Activated CD8-positive, alpha-beta memory T cell treated with anti-CD3 and anti-CD28 coated beads, Interleukin-2, amount 10 ng/mL, durations not matched to agents 7 days and 5 days (primary cell): ENCODE data around the gene MDH2. TPM values are rescaled to one million over a fixed set of nuclear protein-coding genes. Genes with fewer than 3 reads are reported as not detected.
"Not testable (repeated sequence)": the region's sequence is repeated elsewhere in the genome, so short reads cannot be mapped to it uniquely, and the experiment has no call there.

Source experiments
- ATAC-seq: fragments of 150-1000 bp; cut with Tn5 transposase; one replicate; pipeline ENCODE4 v1.10.0; 2021; ENCODE audit warnings: moderate library complexity
- CTCF ChIA-PET: fragments of 350-600 bp; sonication (Branson Sonifier 250); formaldehyde crosslinking; loops from one replicate; lab custom pipeline; 2021; ENCODE audit warnings: antibody characterized with exemption; lab: Charles Lee
- DNase-seq: peaks from one replicate; pipeline ENCODE4 v3.0.0-alpha.2; 2020
- H3K27ac Mint-ChIP-seq: one replicate; pipeline ENCODE4 v1.8.0; 2021; ENCODE audit warnings: mild to moderate bottlenecking, mixed read lengths
- H3K27me3 Mint-ChIP-seq: one replicate; pipeline ENCODE4 v1.8.0; 2021; ENCODE audit warnings: mixed read lengths
- H3K36me3 Mint-ChIP-seq: one replicate; pipeline ENCODE4 v1.8.0; 2021; ENCODE audit warnings: mild to moderate bottlenecking, mixed read lengths
- H3K4me1 Mint-ChIP-seq: one replicate; pipeline ENCODE4 v1.8.0; 2021; ENCODE audit warnings: mixed read lengths
- H3K4me3 Mint-ChIP-seq: one replicate; pipeline ENCODE4 v1.8.0; 2021; ENCODE audit warnings: mild to moderate bottlenecking, moderate library complexity, mixed read lengths
- H3K9me3 Mint-ChIP-seq: one replicate; pipeline ENCODE4 v1.8.0; 2022; ENCODE audit warnings: low read depth, mixed read lengths
- total RNA-seq, 2 experiments: library from RNA; stranded (reverse); gene quantifications; one replicate each; pipeline ENCODE4 v1.2.3, GENCODE V29; 2021

The MDH2 gene
- total RNA-seq, 2 experiments from 2014 or later: 186 to 230 TPM

- peak; percentile 74 for ATAC-seq
- Mint-ChIP-seq H3K36me3 (peaks cover 39% of the 10 kb centered on the region), H3K27ac (no peak overlapping the region), H3K4me1 (peaks cover 13% of the 10 kb centered on the region), H3K27me3 (no peaks in the 10 kb centered on the region), H3K9me3 (no peaks in the 10 kb centered on the region), H3K4me3 (no peak overlapping the region)
- CTCF ChIA-PET: no interaction called here
- peak; percentile 64 for DNase-seq
Measured at GRCh38 chr7:76065016-76065612, 17.2 kb downstream of the MDH2 start.

GRCh38 chr7:76066716-76067503 is 19.0 kb downstream of the MDH2 start:
- ATAC-seq (no peak), DNase-seq (no peak)
- Mint-ChIP-seq H3K36me3 (peaks cover 32% of the 10 kb centered on the region), H3K4me1 (peaks cover 13% of the 10 kb centered on the region), H3K27ac (no peak overlapping the region), H3K9me3 (no peaks in the 10 kb centered on the region), H3K4me3 (no peak overlapping the region), H3K27me3 (no peaks in the 10 kb centered on the region)
- CTCF ChIA-PET: interaction anchor here (1.2 kb wide), 1 partner anchor 46 kb away, joined by 3 read pairs; no protein-coding TSS in a partner anchor

- H3K4me3 Mint-ChIP-seq: no peak overlapping the region
- H3K27me3 Mint-ChIP-seq: no peaks in the 10 kb centered on the region
- peaks cover 13% of the 10 kb centered on the region for H3K4me1 Mint-ChIP-seq
- peak overlapping the region; percentile 57 for H3K27ac Mint-ChIP-seq
- ATAC-seq (no peak), DNase-seq (no peak)
- CTCF ChIA-PET: interaction anchor here (0.7 kb wide), 1 partner anchor 29 kb away, joined by 3 read pairs; no protein-coding TSS in a partner anchor
- H3K36me3 Mint-ChIP-seq: peaks cover 25% of the 10 kb centered on the region
- H3K9me3 Mint-ChIP-seq: no peaks in the 10 kb centered on the region
Measured at GRCh38 chr7:76069238-76069638, 21.3 kb downstream of the MDH2 start.

GRCh38 chr7:76071316-76072242 is 23.7 kb downstream of the MDH2 start:
- Mint-ChIP-seq H3K9me3 (no peaks in the 10 kb centered on the region), H3K36me3 (peaks cover 4% of the 10 kb centered on the region), H3K4me3 (no peak overlapping the region), H3K4me1 (peaks cover 2% of the 10 kb centered on the region), H3K27ac (no peak overlapping the region), H3K27me3 (no peaks in the 10 kb centered on the region)
- ATAC-seq (no peak), DNase-seq (no peak)
- CTCF ChIA-PET: no interaction called here

- ATAC-seq (no peak), DNase-seq (no peak)
- Mint-ChIP-seq H3K27ac (no peak overlapping the region), H3K36me3 (no peaks in the 10 kb centered on the region), H3K4me3 (no peak overlapping the region), H3K27me3 (no peaks in the 10 kb centered on the region), H3K9me3 (no peaks in the 10 kb centered on the region), H3K4me1 (peaks cover 9% of the 10 kb centered on the region)
- CTCF ChIA-PET: no interaction called here
Measured at GRCh38 chr7:76072243-76073148, 24.6 kb downstream of the MDH2 start.

- ATAC-seq (no peak), DNase-seq (no peak)
- Mint-ChIP-seq H3K4me1 (peaks cover 14% of the 10 kb centered on the region), H3K27me3 (no peaks in the 10 kb centered on the region), H3K27ac (no peak overlapping the region), H3K9me3 (no peaks in the 10 kb centered on the region), H3K36me3 (no peaks in the 10 kb centered on the region), H3K4me3 (no peak overlapping the region)
- CTCF ChIA-PET: no interaction called here
Measured at GRCh38 chr7:76073335-76073990, 25.6 kb downstream of the MDH2 start.

- no peak for ATAC-seq
- Mint-ChIP-seq H3K4me3 (no peak overlapping the region), H3K36me3 (no peaks in the 10 kb centered on the region), H3K4me1 (peaks cover 14% of the 10 kb centered on the region), H3K27me3 (no peaks in the 10 kb centered on the region), H3K27ac (no peak overlapping the region), H3K9me3 (no peaks in the 10 kb centered on the region)
- CTCF ChIA-PET: no interaction called here
- DNase-seq: no peak
Measured at GRCh38 chr7:76074306-76074971, 26.5 kb downstream of the MDH2 start.

- peaks cover 14% of the 10 kb centered on the region for H3K4me1 Mint-ChIP-seq
- no peaks in the 10 kb centered on the region for H3K27me3 Mint-ChIP-seq
- H3K4me3 Mint-ChIP-seq: no peak overlapping the region
- CTCF ChIA-PET: no interaction called here
- no peak overlapping the region for H3K27ac Mint-ChIP-seq
- no peaks in the 10 kb centered on the region for H3K36me3 Mint-ChIP-seq
- no peaks in the 10 kb centered on the region for H3K9me3 Mint-ChIP-seq
- DNase-seq: no peak
- no peak for ATAC-seq
Measured at GRCh38 chr7:76074972-76075370, 27.1 kb downstream of the MDH2 start.

- CTCF ChIA-PET: no interaction called here
Measured at GRCh38 chr7:76076995-76077394, 29.1 kb downstream of the MDH2 start.

GRCh38 chr7:76077435-76077834 is 29.5 kb downstream of the MDH2 start:
- no peak for DNase-seq
- H3K9me3 Mint-ChIP-seq: no peaks in the 10 kb centered on the region
- peaks cover 14% of the 10 kb centered on the region for H3K4me1 Mint-ChIP-seq
- no peak for ATAC-seq
- peaks cover 11% of the 10 kb centered on the region for H3K27me3 Mint-ChIP-seq
- CTCF ChIA-PET: no interaction called here
- H3K27ac Mint-ChIP-seq: no peak overlapping the region
- no peaks in the 10 kb centered on the region for H3K36me3 Mint-ChIP-seq
- H3K4me3 Mint-ChIP-seq: no peak overlapping the region

More at GRCh38 chr7:76076995-76077394, 29.1 kb downstream of the MDH2 start:
- ATAC-seq (no peak), DNase-seq (no peak)
- Mint-ChIP-seq H3K36me3 (no peaks in the 10 kb centered on the region), H3K4me3 (no peak overlapping the region), H3K9me3 (no peaks in the 10 kb centered on the region), H3K27ac (no peak overlapping the region), H3K4me1 (peaks cover 14% of the 10 kb centered on the region), H3K27me3 (peaks cover 6% of the 10 kb centered on the region)

- H3K36me3 Mint-ChIP-seq: no peaks in the 10 kb centered on the region
Measured at GRCh38 chr7:76080204-76080603, 32.3 kb downstream of the MDH2 start.

GRCh38 chr7:76084115-76084514 is 36.2 kb downstream of the MDH2 start:
- H3K4me3 Mint-ChIP-seq, H3K4me1 Mint-ChIP-seq, H3K9me3 Mint-ChIP-seq, H3K27ac Mint-ChIP-seq, CTCF ChIA-PET, H3K36me3 Mint-ChIP-seq, ATAC-seq, DNase-seq: not testable (repeated sequence)
- H3K27me3 Mint-ChIP-seq: peaks cover 19% of the 10 kb centered on the region

More at GRCh38 chr7:76080204-76080603, 32.3 kb downstream of the MDH2 start:
- peaks cover 19% of the 10 kb centered on the region for H3K27me3 Mint-ChIP-seq
- H3K4me1 Mint-ChIP-seq: peaks cover 14% of the 10 kb centered on the region
- CTCF ChIA-PET: no interaction called here
- no peak overlapping the region for H3K4me3 Mint-ChIP-seq
- ATAC-seq (no peak), DNase-seq (no peak)
- H3K27ac Mint-ChIP-seq: no peak overlapping the region
- no peaks in the 10 kb centered on the region for H3K9me3 Mint-ChIP-seq
